GM12891 (cell line): ENCODE results near the gene TMPRSS4.

ENCODE experiments used
- DNase-seq: peaks from one replicate; pipeline ENCODE4 v3.0.0; 2011; ENCODE audit warnings: low spot score; ENCODE audit not compliant: insufficient read length
- FAIRE-seq: peaks from 2 replicates; lab custom pipeline; 2011; peaks lifted over from hg19 to GRCh38; lab: Jason Lieb, UNC
- PAX5 ChIP-seq: IDR thresholded peaks from 2 replicates; pipeline ENCODE4 v1.6.1; 2011; ENCODE audit warnings: low read length, moderate library complexity, mild to moderate bottlenecking; ENCODE audit not compliant: insufficient read depth, severe bottlenecking
- POLR2A ChIP-seq: IDR thresholded peaks from 2 replicates; pipeline ENCODE4 v1.6.1; 2011; ENCODE audit warnings: low read depth, low read length, control low read depth
- POLR2AphosphoS5 ChIP-seq: IDR thresholded peaks from 2 replicates; pipeline ENCODE4 v1.6.1; 2011; ENCODE audit warnings: low read depth, low read length, control low read depth
- POU2F2 ChIP-seq: IDR thresholded peaks from 2 replicates; pipeline ENCODE4 v1.6.1; 2011; ENCODE audit warnings: low read depth, mild to moderate bottlenecking, control low read depth, low read length, moderate library complexity
- SPI1 ChIP-seq: IDR thresholded peaks from 2 replicates; pipeline ENCODE4 v1.6.1; 2011; ENCODE audit warnings: low read depth, low read length, control low read depth
- TAF1 ChIP-seq: IDR thresholded peaks from 2 replicates; pipeline ENCODE4 v1.6.1; 2011; ENCODE audit warnings: low read depth, low read length, control low read depth

TMPRSS4 gene

GRCh38 chr11:118162846-118163245, 86.0 kb downstream of the TMPRSS4 start:
- FAIRE-seq (no peak), DNase-seq (no peak)
- TF ChIP-seq POU2F2, result no peak
- TF ChIP-seq POLR2A, result no peak
- no peak for TF ChIP-seq PAX5

DNA sequence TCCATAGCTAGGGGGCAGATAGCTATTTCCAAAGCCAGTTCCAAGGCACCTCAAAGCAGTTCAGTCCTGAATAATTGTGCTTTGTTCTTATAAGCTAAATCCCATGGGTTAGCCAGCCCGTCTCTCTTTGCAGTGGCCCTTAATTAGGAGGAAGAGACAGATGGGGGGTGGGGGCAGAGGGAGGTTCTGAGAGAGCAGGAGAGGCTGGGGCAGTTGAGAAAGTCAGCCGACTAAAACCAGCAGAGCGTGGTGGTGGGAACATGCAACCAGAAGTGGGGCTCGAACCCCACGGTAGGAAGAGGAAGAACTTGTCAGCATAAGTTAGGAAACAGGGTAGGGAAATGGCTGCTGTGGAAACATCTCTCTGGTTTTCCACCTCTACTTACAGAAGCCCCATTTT, 86.6 kb downstream of the TMPRSS4 start:
- no peak for FAIRE-seq
- TF ChIP-seq POU2F2, result no peak
- TF ChIP-seq POLR2AphosphoS5, result no peak
- no peak for TF ChIP-seq POLR2A
- no peak for TF ChIP-seq PAX5
- TF ChIP-seq TAF1, result no peak
- no peak for TF ChIP-seq SPI1
- no peak for DNase-seq

- DNase-seq, result no peak
- TF ChIP-seq SPI1, result no peak
- TF ChIP-seq POLR2A, result no peak
- TF ChIP-seq POLR2AphosphoS5, result no peak
- TF ChIP-seq PAX5, result no peak
- no peak for TF ChIP-seq TAF1
- no peak for TF ChIP-seq POU2F2
- FAIRE-seq, result no peak
These were observed 88.0 kb downstream of the TMPRSS4 start for GRCh38 chr11:118164885-118165284.

GRCh38 chr11:118166641-118167040, 89.8 kb downstream of the TMPRSS4 start:
- TF ChIP-seq POU2F2 (no peak), TAF1 (no peak), POLR2A (no peak), PAX5 (no peak), POLR2AphosphoS5 (no peak), SPI1 (no peak)
- DNase-seq (no peak), FAIRE-seq (no peak)

- DNase-seq (no peak), FAIRE-seq (no peak)
- no peak for TF ChIP-seq POLR2A
- TF ChIP-seq SPI1, result no peak
- TF ChIP-seq PAX5, result no peak
- TF ChIP-seq TAF1, result no peak
- no peak for TF ChIP-seq POU2F2
These were observed 90.4 kb downstream of the TMPRSS4 start for GRCh38 chr11:118167253-118167652.

- no peak for TF ChIP-seq TAF1
- TF ChIP-seq POLR2A, result no peak
- no peak for TF ChIP-seq SPI1
- TF ChIP-seq PAX5, result no peak
- TF ChIP-seq POU2F2, result no peak
- TF ChIP-seq POLR2AphosphoS5, result no peak
These were observed 91.0 kb downstream of the TMPRSS4 start for GRCh38 chr11:118167906-118168305.

GRCh38 chr11:118168316-118168715, 91.4 kb downstream of the TMPRSS4 start:
- DNase-seq, result no peak
- TF ChIP-seq POU2F2, result no peak
- no peak for TF ChIP-seq PAX5
- TF ChIP-seq TAF1, result no peak
- no peak for TF ChIP-seq POLR2AphosphoS5
- TF ChIP-seq POLR2A, result no peak
- no peak for TF ChIP-seq SPI1
- FAIRE-seq, result no peak

More at GRCh38 chr11:118167906-118168305, 91.0 kb downstream of the TMPRSS4 start:
- FAIRE-seq, result no peak
- DNase-seq, result no peak

DNA sequence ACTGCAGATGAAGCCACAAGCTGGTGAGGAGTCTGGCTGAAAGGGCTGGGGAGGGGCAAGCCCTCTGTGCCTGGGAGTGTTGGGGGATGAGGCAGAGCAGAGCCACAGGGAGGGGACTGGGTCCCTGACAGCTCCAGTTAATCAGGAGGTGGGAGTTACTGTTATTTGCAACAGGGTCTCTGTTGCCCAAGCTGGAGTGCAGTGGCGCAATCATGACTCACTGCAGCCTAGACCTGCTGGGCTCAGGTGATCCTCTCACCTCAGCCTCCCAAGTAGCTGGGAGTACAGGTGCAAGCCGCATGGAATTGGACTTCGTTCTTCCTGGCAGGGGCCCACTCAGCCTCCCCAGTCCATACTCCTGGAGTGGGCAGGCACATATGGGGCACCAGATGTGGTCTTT, 91.9 kb downstream of the TMPRSS4 start:
- no peak for DNase-seq
- no peak for FAIRE-seq
- TF ChIP-seq POLR2AphosphoS5, result no peak
- no peak for TF ChIP-seq TAF1
- TF ChIP-seq SPI1, result no peak
- TF ChIP-seq POLR2A, result no peak
- TF ChIP-seq PAX5, result no peak
- no peak for TF ChIP-seq POU2F2

DNA sequence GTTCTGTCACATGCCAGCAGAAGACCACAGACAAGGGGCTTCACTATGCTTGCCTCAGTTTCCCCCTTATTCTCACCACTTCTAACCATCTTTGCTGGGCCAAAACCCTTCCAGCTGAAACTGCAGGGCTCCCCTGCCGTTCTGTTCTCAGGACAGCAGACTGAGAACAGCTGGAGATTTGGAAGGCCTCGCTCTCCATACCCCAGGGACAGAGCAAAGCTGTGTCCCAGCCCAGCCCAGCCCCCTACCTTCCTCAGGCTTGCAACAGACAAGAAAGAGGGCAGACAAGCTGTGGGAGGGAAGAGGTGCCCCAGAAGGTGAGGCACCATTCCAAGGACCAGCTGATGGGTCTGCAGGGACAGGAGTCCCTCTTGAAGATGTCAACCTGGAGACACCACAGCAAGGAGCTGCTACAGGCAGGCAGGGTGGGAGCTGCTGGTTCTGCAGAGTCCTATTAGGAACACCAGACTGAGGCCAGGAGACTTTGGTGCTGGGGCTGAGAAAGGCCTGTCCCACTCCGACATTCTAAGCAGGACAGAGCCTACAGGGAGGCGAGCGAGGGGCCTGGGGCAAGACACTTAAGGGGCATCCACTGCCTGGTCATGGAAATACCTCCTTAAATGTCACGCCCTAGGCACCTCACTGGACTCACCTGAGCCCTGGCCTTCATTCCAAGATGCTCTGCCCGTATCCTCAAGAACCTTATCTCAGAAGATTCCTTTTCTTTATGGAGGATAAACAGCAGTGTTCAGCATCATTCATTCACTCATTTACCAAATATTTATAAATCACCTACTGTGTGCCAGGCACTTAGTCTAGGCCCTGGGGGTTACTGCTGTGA, 92.6 kb downstream of the TMPRSS4 start:
- TF ChIP-seq POLR2A (no peak), POU2F2 (no peak), PAX5 (no peak), TAF1 (no peak), SPI1 (no peak), POLR2AphosphoS5 (no peak)
- FAIRE-seq (no peak), DNase-seq (no peak)

GRCh38 chr11:118170231-118170630, 93.4 kb downstream of the TMPRSS4 start:
- no peak for DNase-seq
- no peak for FAIRE-seq
- no peak for TF ChIP-seq SPI1
- TF ChIP-seq POU2F2, result no peak
